ENCODE measurements around the gene B3GALT5.
"Not testable (repeated sequence)": the region's sequence is repeated elsewhere in the genome, so short reads cannot be mapped to it uniquely, and the experiment has no call there.

The B3GALT5 gene, protein sequence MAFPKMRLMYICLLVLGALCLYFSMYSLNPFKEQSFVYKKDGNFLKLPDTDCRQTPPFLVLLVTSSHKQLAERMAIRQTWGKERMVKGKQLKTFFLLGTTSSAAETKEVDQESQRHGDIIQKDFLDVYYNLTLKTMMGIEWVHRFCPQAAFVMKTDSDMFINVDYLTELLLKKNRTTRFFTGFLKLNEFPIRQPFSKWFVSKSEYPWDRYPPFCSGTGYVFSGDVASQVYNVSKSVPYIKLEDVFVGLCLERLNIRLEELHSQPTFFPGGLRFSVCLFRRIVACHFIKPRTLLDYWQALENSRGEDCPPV

DNA sequence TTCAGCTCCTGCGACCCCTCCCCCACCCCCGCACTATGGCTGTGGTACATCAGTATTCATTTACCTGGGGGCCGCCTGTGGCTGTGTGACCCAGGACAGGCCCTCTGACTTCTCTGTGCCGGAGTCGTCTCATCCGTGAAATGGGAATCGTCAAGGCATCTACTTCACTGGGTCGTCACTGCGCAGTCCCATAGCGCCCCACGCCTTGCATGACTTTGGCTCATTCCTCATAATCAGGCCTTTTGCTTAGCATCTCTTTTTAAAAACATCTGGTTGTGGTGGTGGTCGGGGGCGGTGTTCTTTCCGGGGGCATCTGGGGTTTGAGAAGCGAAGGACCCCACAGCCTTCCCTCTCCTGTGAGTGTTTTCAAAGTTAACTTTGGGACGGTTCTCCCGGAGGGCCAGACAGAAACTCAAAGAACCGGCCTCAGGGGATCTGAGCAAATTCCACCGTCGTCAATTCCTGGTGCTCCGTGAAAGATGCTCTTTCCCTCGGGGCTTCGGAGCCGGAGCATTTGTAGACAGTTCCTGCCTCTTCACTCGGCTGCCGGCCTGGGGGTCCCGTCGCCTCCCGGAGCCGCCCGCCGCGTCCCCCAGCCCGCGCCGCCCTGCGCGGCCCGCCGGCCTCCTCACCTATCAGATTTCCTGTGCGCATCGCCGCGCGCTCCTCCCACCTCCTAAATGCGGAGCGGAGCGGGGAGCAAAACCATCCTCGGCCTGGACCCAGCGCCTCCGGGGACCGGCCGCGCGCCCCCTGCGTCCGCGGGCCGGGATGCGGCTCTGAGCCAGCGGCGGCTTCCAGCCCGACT, at the start of gene B3GALT5:
Gene B3GALT5 (plus strand): TSS at position 708 of the 808 bp plus-strand sequence. CDS start 47,620 bp downstream, outside the sequence.
- peak; percentile 80 for DNase-seq

DNA sequence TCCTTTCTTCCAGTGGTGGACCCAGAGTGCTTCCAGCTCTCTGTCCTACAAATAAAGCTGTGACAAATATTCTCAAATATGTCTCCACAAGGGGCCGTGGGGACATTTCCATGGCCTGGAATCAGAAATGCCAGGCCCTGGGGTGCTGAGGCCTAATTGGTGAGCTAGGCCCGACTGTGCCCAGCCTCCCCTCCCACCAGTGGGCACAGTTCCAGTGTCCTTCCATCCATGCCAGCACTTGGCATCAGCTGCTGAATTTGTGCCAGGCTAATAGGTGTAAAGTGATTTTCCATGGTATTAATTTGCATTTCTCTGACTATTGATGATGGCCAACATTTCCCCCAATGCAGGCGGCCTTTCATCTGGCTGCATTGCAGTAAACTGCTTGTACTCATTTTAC, 48.5 kb upstream of the B3GALT5 start:
- no peak for DNase-seq

DNA sequence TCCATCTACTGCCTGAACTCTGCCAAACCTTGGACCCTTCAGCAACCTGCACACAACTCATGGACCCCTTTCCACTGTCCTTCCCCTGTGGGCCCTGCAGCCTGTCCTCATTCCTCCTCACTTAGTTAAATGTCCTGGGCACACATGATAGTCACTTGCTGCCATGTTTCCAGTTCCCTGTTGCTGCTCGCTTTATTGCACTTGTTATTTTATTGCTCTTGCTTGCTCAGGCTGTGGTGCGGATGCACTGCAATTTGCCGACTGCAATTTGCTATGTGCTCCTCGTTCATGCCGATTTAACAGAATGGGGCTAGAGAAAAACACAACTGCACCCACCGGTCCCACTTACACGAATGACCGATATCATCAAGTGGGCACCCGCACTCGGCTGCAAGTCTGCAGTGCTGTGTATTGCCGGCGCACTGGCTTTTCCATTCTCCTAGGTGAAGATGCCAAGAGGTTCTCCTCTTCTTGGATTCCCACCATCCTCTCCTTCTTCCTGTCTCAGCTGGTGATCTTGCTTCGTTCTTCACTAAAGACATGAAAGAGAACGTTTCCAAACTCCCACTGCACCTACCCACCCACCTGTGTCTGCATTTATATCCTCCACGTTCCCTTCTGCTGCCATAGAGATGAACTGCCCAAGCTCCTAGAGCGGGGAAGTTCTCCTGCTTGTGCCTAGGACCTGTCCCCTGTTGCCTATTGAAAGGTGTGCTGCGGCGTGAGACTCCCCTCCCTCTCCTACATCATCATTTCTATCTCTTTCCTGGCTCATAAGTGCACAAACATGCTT, 45.4 kb upstream of the B3GALT5 start:
- DNase-seq, result no peak

DNA sequence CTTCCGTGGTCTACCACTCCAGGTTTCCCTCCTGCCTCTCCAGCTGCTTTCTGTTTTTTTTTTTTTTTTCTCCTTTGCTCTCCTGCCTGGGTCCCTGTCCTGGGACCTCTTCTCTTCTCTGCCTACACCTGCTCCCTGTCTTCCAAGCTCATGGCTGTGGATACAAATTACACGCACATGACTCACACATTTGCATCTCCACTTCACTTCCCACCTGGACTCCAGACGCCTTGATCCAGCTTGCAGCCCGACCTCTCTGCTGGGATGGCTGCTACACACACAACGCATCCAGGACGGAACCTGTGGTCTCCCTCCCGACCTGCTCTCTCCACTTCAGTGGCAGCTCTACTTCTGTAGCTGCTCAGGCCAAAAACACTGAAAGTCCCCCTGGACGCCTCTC, 44.4 kb upstream of the B3GALT5 start:
- peak; percentile 96 for DNase-seq

DNA sequence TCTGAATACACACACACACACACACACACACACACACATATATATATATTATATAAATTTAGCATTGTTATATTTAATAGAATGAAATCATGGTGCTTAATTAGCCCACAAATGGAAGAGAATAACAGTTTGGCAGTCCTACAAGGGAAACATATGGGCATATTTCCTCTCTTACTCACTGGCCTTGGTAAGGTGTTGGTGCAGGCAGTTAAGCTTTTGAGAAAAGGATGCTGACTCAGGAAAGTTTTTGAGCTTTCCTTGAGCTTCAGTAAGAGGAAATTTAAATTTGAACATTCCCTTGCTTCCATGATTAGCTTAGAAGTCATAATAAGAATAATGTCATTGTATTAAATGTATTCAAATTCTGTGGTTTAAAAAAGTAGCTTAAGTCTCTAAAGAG, 37.0 kb upstream of the B3GALT5 start:
- DNase-seq, result no peak

DNA sequence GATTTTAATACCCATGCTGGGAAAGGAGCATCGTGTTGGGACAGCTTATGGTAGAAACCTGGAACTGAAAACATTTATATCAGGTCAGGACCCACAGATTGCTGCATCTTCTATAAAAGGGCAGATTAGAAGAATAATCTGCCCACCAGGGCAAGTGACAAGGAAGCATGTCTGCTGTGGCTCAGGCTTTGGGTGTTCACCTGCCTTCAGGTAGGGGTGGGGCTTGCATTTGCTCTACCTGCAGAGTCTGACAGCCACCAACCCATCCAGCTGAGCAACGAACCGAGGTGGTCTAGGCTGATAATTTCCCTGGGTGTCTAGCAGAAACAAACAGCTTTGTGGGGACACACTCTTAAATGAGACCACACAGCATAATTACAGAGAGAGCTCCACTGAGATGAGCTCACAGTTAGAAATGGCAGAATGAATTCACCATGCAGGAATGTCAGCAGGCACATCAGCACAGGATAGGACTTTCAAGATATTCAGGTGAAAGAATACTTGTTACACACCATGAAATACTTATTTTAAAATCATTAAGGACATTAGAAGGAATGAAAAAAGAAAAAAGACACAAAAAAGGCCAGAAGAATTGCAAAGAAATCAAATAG, 36.1 kb upstream of the B3GALT5 start:
- DNase-seq, result no peak

DNA sequence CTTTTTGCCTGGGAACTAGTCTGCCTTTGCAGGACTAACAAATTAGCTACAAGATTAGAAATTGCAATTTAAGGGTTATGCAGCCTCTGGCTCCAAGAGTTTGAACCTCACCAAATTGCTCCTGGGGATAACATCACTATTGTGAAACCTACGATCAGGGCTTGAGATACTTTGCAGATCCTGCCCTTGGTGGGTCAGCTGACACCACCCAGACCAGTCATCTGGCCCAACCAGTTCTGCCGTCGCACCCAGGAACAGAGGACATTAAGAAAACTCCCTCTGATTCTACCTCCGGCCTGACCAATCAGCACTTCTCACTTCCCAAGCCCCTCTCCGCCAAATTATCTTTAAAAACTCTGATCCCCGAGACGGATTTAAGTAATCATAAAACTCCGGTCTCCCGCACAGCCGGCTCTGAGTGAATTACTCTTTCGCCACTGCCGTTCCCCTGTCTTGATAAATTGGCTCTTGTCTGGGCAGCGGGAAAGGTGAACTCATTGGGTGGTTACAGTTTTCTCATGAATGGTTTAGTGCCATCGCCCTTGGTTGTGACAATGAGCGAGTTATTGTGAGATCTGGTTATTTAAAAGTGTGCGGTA, 32.9 kb upstream of the B3GALT5 start:
- no peak for DNase-seq

DNA sequence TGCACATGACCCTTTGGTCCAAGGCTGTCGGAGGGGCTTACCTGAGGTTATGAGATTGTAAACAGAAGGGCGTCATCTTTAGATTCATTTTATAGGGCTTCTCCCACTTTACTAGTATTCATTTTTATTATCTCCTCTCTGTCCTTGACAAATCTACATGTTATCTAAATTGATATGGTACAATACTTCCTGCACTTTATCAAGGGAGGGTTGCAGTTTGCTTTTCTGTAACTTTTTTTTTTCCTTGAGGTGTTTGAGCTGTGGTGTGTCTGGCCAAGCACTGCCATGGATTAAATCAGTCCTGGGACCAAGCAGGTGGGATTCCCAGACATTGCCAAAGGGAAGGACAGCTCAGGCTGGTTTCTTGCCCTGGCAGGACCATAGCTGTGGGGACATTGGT, 32.0 kb upstream of the B3GALT5 start:
- no peak for DNase-seq

DNA sequence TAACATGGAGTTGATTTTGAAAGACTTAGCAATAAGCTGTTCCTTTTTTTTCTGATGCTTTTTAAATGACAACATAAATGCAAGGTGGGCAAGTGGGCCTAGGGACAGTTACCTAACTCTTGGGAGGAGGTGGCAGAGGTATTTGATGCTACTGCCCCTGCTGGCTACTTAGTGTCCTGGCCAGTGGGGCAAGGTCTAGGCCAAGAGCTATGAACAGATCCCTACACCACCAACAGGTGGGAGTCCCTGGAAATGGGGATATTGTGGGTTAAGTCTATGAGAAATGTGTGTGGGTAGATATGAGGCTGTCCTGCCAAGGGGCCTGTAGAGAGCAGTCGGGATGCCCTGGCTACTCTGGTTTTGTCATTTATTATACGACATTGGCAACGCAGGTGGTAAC, 31.3 kb upstream of the B3GALT5 start:
- peak; percentile 4 for DNase-seq

DNA sequence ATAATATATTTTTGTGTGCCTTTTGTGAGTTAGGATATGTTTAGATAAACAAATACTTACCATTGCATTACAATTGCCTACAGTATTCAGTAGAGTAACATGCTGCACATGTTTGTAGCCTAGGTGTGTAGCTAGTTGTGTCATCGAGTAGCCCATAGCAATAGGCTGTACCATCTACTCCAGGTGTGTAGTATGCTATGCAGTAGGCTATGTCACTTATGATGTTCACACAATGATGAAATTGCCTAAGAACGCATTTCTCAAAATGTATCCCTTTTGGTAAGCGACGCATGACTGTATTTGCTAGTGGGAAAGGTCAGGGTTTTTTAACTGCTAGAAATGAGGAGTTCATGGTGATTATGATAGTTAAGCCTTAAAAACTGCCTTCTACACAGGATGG, 30.0 kb upstream of the B3GALT5 start:
- no peak for DNase-seq

DNA sequence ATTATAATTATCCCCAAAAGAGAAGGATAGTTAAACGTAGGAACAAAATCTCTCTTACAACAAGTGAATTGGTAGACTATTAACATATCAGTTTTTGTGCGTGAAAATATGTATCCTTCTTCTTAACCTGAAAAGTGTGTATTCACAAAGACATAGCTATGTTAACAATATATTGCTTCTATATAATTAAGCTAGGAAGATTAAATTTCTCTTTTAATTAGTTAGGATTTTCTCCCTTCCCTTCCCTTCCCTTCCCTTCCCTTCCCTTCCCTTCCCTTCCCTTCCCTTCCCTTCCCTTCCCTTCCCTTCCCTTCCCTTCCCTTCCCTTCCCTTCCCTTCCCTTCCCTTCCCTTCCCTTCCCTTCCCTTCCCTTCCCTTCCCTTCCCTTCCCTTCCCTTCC, 29.2 kb upstream of the B3GALT5 start:
- DNase-seq, result not testable (repeated sequence)

DNA sequence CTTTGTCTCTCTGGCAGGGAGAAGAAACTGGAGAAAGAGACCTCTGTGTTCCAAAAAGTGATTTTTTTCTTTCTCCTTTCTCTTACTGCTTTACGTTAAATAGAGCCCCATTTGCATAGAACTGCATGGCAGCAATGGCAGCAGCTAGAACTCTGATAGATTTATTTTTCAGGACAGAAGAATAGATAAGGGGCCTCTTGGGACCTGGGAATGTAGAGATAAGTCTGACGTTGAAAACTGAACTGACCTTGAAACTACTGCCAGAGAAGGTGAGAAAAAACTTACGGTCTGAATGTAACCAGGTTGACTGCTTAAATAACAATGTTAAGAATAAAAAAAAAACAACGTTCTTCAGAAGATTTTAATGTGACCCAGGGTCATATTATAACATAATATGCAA, 25.4 kb upstream of the B3GALT5 start:
- DNase-seq, result no peak

DNA sequence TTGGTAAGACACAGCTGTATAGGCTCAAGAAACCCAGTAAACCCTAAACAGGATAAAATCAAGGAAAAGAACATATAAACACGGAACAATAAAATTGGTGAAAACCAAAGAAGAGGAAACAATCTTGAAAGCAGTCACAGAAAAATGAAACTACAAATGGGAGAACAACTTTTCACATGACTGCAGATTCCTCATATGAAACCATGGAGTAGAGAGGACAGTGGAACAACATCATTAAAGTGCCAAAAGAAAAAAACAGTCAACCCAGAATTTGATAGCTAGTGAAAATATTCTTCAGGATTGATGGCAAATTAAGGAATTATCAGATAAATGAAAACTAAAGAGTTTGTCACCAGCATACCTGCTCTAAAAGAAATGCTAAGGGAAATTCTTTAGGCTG, 23.9 kb upstream of the B3GALT5 start:
- DNase-seq, result peak; percentile 7

DNA sequence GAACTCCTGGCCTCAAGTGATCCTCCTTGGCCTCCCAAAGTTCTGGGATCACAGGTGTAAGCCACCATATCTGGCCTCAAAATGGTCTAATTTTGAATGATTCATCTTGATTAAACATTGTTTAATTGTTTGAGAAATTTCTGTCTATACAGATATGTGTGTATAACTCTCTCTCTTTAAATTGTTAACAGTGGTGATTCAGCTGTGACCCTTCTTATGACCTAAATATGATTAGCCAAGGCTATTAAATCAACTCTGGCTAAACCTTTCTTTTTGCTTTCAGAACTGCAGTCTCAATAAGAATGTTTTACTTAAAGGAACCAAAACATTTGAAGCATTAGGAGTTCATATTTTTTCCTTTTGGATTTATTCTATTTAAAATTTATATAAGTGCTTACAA, 19.2 kb upstream of the B3GALT5 start:
- no peak for DNase-seq

DNA sequence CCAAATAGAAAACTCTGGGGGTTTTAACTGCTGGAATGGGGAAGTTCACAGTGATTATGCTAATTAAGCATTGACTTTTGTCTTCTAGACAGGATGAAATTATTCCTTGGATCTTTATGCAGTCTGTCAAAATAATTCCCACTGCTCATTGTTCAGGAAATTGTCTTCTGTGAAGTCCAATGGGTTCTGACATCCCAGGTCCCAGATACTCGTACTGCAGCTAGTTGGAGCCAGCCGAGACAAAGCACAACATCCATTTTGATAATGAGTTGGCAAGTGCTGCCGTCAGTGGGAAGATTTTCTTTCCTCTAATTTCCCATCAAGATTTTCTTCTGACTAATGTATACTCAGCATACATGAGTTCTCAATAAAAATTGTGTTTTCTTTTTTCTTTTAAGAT, 17.3 kb upstream of the B3GALT5 start:
- no peak for DNase-seq

DNA sequence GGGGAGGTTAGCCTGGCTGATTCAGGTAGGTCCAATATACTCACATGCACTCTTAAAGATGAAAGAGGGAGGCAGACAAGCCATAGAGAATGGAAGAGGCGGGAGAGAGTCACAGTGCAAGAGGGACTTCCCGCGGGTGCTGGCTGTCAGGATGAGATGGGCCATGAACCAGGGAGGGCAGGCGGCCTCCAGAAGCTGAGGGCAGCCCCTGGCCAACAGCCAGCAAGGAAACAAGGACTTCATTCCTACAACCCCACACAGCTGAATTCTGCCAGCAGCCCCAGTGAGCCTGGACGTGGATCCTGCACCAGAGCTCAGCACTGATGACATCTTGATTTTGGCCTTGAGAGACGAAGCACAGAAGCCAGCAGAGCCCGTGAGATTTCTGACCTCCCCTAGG, 15.1 kb upstream of the B3GALT5 start:
- no peak for DNase-seq

DNA sequence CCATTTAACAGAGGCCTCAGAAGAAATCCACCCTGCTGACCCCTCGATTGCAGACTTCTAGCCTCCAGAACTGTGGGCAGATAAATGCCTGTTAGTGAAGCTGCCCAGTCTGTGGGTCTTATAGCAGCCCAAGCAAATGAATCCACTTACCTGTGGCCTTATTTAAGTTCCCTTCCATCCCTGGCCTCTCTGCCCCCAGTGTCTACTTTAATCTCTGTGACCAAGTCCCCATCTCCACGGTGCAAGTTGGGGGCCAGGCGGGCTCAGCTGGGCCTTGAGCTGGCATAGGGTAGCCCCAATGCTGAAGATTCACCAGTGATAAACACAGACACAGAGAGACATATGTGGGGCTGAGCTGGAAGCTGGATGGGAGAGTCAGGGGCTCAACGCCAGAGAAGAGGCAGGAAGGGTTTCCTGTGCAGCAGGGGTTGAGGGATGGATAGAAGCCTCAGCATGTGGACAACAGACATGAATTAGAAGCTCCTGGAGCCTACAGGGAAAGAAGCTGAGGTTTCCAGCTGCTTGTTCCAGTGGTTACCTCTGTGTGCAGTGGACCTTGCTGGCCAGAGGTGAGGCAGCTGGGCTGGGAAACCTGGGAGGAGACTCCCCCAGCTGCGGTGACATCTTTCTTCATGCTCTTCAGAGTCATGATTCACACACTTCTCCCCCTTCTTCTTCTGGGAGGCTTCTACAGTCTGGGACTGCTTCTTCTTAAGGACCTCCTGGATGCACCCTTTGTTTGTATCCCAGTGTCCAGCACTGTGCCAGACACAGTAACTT, 13.4 kb upstream of the B3GALT5 start:
- peak; percentile 3 for DNase-seq

DNA sequence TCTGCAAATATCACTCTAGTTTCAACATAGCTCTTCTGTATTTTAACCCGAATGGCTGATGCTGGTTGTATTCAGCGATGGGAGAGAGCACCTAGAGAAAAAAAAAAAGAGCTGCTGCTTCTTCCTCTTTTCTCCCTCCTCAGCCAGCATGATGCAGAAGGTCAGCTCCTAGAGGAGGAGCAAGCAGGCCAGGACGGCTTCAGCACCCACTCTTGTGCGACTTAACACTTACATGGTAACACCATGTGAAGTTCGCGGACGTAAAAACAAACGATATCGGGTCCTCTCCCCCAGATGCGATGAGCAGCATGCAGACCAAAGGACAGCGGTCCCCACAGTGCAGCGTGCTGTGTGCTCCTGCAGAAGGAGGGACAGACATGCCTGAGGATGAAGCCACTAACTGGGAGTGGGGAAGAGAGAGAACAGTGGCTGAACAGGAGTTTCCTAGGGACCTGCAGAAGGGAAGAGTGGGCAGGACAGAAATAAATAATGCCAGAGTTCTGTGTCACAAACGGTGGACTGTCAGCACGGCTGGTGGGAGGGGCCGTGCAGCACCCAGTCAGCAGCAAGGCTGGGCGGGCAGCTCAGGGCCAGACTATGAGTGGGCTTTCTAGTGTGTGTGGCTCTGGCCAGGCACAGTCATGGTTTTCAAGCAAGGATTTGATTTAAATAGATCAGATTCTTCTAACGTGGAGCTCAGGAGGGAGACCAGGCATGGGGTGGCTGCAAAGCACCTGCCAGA, 11.4 kb upstream of the B3GALT5 start:
- DNase-seq, result no peak

DNA sequence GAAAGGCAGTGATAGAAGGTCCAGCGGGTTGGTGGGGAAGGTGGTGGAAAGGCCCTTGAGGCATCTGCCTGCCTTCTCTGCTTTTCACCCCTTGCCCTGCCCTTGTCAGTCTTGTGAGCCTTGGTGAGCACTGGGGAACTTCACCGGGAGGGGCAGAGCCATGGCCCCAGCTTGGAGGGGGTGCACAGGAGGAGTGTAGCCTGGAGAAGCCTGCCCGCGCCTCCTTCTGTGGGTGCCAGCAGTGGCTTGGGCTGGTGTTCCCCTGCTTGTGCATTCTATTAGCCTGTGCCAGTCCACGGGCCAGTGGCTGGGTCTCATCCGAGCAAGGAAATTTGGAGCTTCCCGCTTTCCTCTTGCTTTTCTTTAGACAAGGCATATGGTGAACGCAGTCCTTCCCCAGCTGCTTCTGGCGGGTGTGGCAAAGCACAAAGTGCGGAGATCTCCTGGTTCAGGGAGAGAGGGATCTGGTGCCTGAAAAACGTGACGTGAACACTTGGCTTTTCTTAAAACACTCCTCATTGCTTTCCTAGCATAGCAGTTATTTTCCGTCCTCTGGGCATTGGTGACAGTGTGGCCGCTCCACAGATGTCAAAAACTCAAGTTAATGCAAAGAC, 10.6 kb upstream of the B3GALT5 start:
- no peak for DNase-seq

DNA sequence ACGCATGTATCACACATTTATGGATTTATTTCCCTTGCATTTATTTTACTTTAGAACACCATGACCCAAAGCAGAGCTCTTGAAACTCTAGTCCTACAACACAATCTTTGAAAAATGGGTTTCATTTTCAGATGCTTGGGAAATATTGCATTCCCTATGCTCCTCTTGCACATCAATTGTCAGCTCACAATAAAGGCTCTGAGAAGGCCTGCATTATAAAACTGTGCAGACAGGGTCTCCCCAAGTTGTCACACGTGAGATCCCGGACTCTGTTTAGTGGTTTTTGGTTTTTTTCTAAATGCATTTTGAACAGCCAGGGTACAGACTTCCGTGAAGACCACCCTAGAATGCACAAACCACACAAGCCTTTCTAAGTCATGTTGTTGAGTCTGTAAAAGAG, 9.9 kb upstream of the B3GALT5 start:
- no peak for DNase-seq

DNA sequence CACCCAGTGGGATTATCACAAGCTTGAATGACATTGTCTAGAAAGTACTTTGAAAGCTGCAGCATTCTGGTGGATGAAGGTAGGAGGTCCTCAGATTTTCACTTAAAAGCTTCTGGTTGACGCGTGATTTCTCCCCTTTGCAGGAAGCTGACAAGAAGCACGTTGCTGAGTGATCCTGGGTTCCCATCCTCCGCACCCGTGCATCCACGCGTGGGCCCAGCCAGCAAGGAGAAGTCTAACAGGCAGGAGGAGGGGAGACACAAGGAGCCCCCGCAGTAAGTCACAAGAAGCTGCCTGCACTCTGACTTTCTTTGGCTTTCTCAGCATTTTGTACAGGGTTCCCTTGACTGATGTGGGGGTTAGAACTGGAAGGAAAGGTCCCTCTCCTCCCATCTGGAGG, 7.8 kb upstream of the B3GALT5 start:
- no peak for DNase-seq
